ENCODE measurements around the gene GGCX. TPM values are rescaled to one million over a fixed set of nuclear protein-coding genes. Genes with fewer than 3 reads are reported as not detected.
A peak's percentile ranks its signal among the peaks of the same experiment; 100 is the strongest.

The GGCX gene
- total and polyA plus RNA-seq, 4 donors = 30.8 to 53.3 (median 37.8) TPM

DNA sequence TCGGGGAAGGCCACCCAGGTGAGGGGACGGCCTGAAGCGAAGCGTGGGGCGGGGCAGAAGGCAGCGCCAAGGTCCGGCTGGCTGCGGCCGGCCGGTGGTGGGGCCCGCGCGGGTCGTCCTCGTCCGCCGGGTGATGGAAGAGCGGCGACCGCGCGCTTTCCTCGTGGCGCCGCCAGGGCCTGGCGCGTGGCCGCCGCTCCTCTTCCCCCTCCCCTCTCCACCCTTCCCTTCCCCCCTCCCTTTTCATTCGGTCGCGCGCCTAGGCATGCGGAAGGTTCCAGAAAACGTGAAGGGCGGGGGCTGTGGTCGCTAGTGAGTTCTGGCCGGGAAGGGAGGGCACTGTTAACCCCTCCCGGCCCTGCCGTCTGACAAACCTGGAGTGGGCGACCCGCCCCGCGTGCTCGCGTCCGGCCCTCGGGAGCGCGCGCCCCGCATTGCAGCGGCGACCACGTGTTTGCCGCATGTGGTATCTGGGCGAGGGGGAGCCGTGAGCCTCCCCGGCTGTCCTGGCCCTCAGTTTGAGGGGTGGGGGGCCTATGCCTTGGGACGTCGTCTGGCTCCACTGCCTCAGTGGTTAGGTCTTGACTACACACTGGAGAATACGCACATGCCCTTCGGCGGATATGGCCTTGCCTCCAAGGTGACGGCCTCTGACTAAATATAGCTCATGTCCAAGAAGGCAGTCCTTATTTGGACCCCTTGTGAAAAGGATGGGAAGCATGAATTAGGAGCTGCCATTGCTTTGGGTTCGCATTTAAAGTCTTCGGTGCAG lies 21.7 kb downstream of the GGCX start:
- Histone ChIP-seq H3K36me3 (ENCODE audit: control insufficient read depth, insufficient read depth, low read length) (peaks cover 13% of the 10 kb centered on the region), H3K9me3 (ENCODE audit: control insufficient read depth, insufficient read depth, low read length) (no peaks in the 10 kb centered on the region), H3K4me3 (ENCODE audit: low read depth, low read length) (peak overlapping the region; percentile 97), H3K27me3 (ENCODE audit: control insufficient read depth, insufficient read depth, low read length) (no peaks in the 10 kb centered on the region), H3K27ac (ENCODE audit: low read depth, low read length) (peak overlapping the region; percentile 100), H3K4me1 (ENCODE audit: control insufficient read depth, insufficient read depth, low read length) (peaks cover 14% of the 10 kb centered on the region)
- DNase-seq (ENCODE audit: low read depth in 4 of 6, low spot score in 6 of 6) = peak in 4 of 6 donors; percentile 60 to 93 (median 82)
- WGBS (ENCODE audit: insufficient coverage) = 0% methylated on average over 60 of the region's 67 CpGs

DNA sequence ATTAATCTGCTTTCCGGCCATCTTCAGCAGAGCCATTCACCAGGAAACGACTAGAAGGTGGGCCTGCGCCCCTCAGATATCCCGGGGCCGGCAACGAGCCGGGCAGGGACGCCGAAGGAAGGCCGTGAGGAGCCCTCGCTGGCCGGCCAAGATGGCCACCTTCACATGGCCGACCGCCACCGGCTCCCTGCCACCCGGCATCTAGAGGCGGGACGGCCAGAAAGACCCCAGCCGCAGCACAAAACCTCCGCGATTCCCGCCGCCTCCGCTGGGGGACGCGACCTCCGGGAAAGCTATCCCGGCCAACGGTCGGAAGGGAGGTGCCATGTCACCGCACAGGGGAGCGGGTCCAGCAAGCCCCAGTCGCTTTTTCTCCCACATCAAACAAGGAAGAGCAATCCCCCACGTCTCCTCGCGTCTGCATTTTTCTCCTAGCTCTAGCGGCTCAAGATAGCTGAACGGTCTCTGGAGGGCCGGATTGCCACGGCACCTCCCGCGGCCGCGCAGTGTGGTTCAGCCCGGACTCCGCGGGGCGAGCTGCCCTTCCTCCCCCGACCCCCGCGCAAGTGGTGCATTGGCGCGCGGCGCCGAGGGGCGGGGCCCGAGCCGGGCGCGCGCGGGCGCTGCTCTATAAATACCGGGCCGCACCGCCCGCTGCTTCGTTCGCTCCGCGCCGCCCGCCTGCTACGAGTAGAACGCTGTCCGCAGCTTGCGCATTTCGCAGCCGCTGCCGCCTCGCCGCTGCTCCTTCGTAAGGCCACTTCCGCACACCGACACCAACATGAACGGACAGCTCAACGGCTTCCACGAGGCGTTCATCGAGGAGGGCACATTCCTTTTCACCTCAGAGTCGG lies 22.6 kb downstream of the GGCX start, which contains the start of gene MAT2A:
MAT2A (plus strand) TSS at position 662 of the 854 bp plus-strand sequence; CDS start at position 782, 120 bp downstream.
- WGBS (ENCODE audit: insufficient coverage) = under 1% methylated on average over 92 of the region's 92 CpGs
- peaks cover 14% of the 10 kb centered on the region for H3K4me1 ChIP-seq (ENCODE audit: control insufficient read depth, insufficient read depth, low read length)
- peak within 1 kb of the TSS; percentile 100 for H3K27ac ChIP-seq (ENCODE audit: low read depth, low read length)

DNA sequence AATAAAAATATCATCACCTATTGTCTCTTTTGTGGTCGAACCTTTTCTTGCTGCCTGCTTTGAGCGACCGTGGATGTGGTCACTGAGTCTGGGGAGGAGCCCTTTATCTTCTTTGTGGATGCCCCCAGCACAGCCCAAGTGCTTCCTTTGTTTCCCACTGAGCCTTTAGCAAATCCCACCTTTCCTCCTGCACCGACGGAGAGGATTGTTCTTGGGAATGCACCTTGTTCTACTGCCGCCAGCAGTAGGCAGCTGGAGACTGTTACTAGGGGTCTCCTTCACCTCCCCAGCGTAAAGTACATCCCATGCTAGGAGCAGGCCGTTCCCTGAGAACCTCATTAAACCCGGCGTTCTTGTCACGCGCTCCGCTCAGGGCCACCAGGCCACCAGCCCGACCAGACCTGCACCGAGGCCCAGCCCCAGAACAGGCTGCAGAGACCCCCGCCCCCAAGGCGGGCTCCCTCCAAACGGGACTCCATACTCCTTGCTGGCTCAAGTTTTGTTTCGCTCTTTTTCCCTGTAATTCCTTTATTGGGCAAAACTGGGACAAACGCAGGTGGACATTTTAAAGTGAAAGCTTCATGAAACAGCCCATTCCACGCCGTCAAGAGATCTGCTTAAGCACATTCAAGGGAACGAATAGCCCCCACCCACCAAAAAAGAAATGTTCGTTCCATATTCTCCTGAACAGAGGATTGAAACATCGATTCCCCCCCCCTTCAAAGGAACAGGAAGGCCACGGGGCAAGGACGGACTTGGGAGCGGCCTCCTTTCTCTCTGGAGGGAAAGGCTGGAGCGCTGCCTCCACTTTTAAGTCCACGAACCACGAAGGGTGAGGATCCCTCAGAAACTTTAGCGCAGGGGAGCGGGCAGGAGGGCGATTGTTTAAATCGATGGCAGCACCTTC lies 23.4 kb downstream of the GGCX start:
- Histone ChIP-seq H3K4me1 (ENCODE audit: control insufficient read depth, insufficient read depth, low read length) (peaks cover 14% of the 10 kb centered on the region), H3K27me3 (ENCODE audit: control insufficient read depth, insufficient read depth, low read length) (no peaks in the 10 kb centered on the region), H3K27ac (ENCODE audit: low read depth, low read length) (peak overlapping the region; percentile 100), H3K4me3 (ENCODE audit: low read depth, low read length) (peak overlapping the region; percentile 97), H3K36me3 (ENCODE audit: control insufficient read depth, insufficient read depth, low read length) (peaks cover 9% of the 10 kb centered on the region), H3K9me3 (ENCODE audit: control insufficient read depth, insufficient read depth, low read length) (no peaks in the 10 kb centered on the region)
- peak in 3 of 6 donors; percentile 47 to 87 (median 80) for DNase-seq (ENCODE audit: low read depth in 4 of 6, low spot score in 6 of 6)
- WGBS (ENCODE audit: insufficient coverage) = 1% methylated on average over 32 of the region's 35 CpGs

More for the DNA sequence above, 22.6 kb downstream of the GGCX start, which contains the start of gene MAT2A:
- Histone ChIP-seq H3K36me3 (ENCODE audit: control insufficient read depth, insufficient read depth, low read length) (peaks cover 13% of the 10 kb centered on the region), H3K9me3 (ENCODE audit: control insufficient read depth, insufficient read depth, low read length) (no peaks in the 10 kb centered on the region), H3K4me3 (ENCODE audit: low read depth, low read length) (peak within 1 kb of the TSS; percentile 97), H3K27me3 (ENCODE audit: control insufficient read depth, insufficient read depth, low read length) (no peaks in the 10 kb centered on the region)
- peak; percentile 85 to 98 (median 95) for DNase-seq (ENCODE audit: low read depth in 4 of 6, low spot score in 6 of 6)

DNA sequence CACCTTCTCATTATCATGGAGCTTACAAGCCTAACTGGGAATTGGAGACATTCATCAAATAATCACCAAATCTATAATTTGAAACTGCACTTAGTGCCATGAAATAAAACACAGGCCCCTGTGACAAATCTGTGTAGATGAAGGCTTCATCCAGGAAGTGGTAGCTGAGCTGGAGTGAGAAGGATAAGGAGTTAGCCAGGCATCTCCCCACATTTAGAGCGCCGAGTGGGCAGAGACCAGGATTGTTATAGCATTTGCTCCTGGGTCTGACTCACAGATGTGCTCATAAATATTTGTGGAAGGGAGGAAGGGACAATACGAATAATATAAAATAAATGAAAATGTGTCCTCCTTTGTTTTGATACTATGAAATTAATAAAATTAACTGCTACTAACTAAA lies 24.8 kb downstream of the GGCX start:
- no CpG with 5 or more reads among the region's 3 CpGs for WGBS (ENCODE audit: insufficient coverage)
- Histone ChIP-seq H3K4me3 (ENCODE audit: low read depth, low read length) (no peak overlapping the region), H3K27me3 (ENCODE audit: control insufficient read depth, insufficient read depth, low read length) (no peaks in the 10 kb centered on the region), H3K27ac (ENCODE audit: low read depth, low read length) (no peak overlapping the region), H3K36me3 (ENCODE audit: control insufficient read depth, insufficient read depth, low read length) (peaks cover 4% of the 10 kb centered on the region), H3K9me3 (ENCODE audit: control insufficient read depth, insufficient read depth, low read length) (no peaks in the 10 kb centered on the region), H3K4me1 (ENCODE audit: control insufficient read depth, insufficient read depth, low read length) (peaks cover 14% of the 10 kb centered on the region)
- peak in 1 of 6 donors; percentile 66 for DNase-seq (ENCODE audit: low read depth in 4 of 6, low spot score in 6 of 6)

DNA sequence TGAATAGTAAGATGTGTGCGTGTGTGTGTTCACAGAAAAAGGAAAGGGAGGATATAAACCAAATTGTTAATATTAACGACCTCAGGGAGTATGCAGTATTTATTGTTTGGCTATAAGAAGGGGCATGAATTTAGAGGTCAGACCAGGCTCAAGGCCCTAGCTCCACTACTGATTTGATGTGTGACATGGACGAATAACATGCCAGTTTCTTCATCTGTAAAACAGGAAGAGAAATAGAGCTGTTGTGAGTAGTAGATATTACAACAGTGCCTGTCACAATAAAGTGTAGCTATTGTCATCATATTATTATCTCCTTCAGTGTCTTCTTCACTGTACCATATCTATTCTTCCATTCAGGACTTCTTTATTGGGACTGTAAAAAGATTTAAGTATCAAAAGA lies 26.4 kb downstream of the GGCX start:
- Histone ChIP-seq H3K36me3 (ENCODE audit: control insufficient read depth, insufficient read depth, low read length) (peaks cover 2% of the 10 kb centered on the region), H3K9me3 (ENCODE audit: control insufficient read depth, insufficient read depth, low read length) (no peaks in the 10 kb centered on the region), H3K4me1 (ENCODE audit: control insufficient read depth, insufficient read depth, low read length) (peaks cover 14% of the 10 kb centered on the region), H3K27ac (ENCODE audit: low read depth, low read length) (no peak overlapping the region), H3K4me3 (ENCODE audit: low read depth, low read length) (no peak overlapping the region), H3K27me3 (ENCODE audit: control insufficient read depth, insufficient read depth, low read length) (no peaks in the 10 kb centered on the region)
- DNase-seq (ENCODE audit: low read depth in 4 of 6, low spot score in 6 of 6) = no peak
- WGBS (ENCODE audit: insufficient coverage) = 83% methylated on average over 2 of the region's 3 CpGs

DNA sequence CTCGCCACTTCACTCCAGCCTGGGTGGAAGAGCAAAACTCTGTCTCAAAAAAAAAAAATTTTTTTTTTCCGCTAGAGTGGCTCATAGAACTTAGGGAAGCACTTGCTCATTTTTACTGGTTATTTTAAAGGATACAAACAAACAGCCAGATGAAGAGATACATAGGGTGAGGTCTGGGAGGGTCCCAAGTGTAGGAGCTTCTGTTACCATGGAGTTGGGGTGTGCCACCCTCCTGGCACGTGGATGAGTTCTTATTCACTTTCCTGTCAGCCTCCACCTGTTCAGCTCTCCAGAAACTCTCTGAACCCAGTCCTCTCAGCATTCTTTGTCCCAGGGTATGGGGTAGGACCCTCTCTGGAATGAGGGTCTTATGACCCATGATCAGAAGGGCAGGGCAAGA lies 27.2 kb downstream of the GGCX start:
- H3K36me3 ChIP-seq (ENCODE audit: control insufficient read depth, insufficient read depth, low read length) = no peaks in the 10 kb centered on the region
- peaks cover 14% of the 10 kb centered on the region for H3K4me1 ChIP-seq (ENCODE audit: control insufficient read depth, insufficient read depth, low read length)
- H3K4me3 ChIP-seq (ENCODE audit: low read depth, low read length) = no peak overlapping the region
- no peak overlapping the region for H3K27ac ChIP-seq (ENCODE audit: low read depth, low read length)
- WGBS (ENCODE audit: insufficient coverage) = no CpG with 5 or more reads among the region's 3 CpGs
- H3K27me3 ChIP-seq (ENCODE audit: control insufficient read depth, insufficient read depth, low read length) = no peaks in the 10 kb centered on the region
- DNase-seq (ENCODE audit: low read depth in 4 of 6, low spot score in 6 of 6) = no peak
- no peaks in the 10 kb centered on the region for H3K9me3 ChIP-seq (ENCODE audit: control insufficient read depth, insufficient read depth, low read length)

DNA sequence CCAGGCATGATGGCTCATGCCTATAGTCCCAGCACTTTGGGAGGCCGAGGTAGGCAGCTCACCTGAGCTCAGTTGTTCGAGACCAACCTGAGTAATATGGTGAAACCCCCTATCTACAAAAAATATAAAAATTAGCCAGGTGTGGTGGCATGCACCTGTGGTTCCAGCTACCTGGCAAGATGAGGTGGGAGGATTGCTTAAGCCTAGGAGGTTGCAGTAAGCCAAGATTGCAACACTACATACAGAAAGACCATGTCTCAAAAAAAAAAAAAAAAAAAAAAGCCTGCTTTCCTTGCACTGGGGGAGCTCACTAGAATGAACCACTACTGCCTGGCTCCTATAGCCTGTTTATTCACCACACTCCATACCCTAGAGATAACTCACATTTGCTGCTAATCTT lies 29.7 kb downstream of the GGCX start:
- no peak overlapping the region for H3K27ac ChIP-seq (ENCODE audit: low read depth, low read length)
- H3K27me3 ChIP-seq (ENCODE audit: control insufficient read depth, insufficient read depth, low read length) = no peaks in the 10 kb centered on the region
- H3K4me1 ChIP-seq (ENCODE audit: control insufficient read depth, insufficient read depth, low read length) = peaks cover under 1% of the 10 kb centered on the region
- no peak for DNase-seq (ENCODE audit: low read depth in 4 of 6, low spot score in 6 of 6)
- H3K4me3 ChIP-seq (ENCODE audit: low read depth, low read length) = no peak overlapping the region
- no CpG with 5 or more reads among the region's 2 CpGs for WGBS (ENCODE audit: insufficient coverage)
- H3K36me3 ChIP-seq (ENCODE audit: control insufficient read depth, insufficient read depth, low read length) = no peaks in the 10 kb centered on the region
- no peaks in the 10 kb centered on the region for H3K9me3 ChIP-seq (ENCODE audit: control insufficient read depth, insufficient read depth, low read length)

DNA sequence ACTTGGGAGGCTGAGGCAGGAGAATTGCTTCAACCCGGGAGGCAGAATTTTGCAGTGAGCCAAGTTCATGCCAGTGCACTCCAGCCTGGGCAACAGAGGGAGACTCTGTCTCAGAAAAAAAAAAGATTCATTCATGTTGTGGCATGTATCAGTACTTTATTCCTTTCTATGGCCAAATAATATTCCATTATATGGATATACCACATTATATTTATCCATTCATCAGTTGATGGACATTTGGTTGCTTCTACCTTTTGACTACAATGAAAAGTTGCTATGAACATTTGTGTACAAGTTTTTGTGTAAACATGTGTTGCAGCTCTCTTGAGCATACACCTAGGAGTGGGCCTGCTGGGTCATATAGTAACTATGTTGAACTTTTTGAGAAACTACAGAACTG lies 31.5 kb downstream of the GGCX start:
- peaks cover 14% of the 10 kb centered on the region for H3K4me1 ChIP-seq (ENCODE audit: control insufficient read depth, insufficient read depth, low read length)
- DNase-seq (ENCODE audit: low read depth in 4 of 6, low spot score in 6 of 6) = no peak
- H3K27me3 ChIP-seq (ENCODE audit: control insufficient read depth, insufficient read depth, low read length) = no peaks in the 10 kb centered on the region
- no peak overlapping the region for H3K27ac ChIP-seq (ENCODE audit: low read depth, low read length)
- WGBS (ENCODE audit: insufficient coverage) = 88% methylated on average over 1 of the region's 1 CpG
- H3K36me3 ChIP-seq (ENCODE audit: control insufficient read depth, insufficient read depth, low read length) = no peaks in the 10 kb centered on the region
- H3K9me3 ChIP-seq (ENCODE audit: control insufficient read depth, insufficient read depth, low read length) = no peaks in the 10 kb centered on the region
- no peak overlapping the region for H3K4me3 ChIP-seq (ENCODE audit: low read depth, low read length)

DNA sequence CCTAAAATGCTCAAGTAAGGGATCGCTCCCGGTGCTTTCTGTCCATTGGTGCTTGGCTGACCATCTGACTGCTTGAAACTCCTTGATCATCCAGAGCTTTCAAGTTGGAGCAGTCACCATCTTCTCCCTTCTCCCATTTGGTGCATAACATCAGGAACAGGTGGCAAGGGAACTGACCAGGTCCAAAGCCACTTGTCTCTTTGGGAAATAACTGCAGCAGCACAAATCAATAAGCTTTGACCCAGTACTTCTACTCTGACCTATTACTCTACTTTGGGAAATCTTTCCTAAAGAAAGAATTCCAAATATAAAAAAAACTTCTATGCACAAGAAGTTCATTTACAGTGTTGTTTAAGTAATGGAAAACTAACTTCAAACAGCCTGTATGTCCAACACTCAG lies 32.9 kb downstream of the GGCX start:
- Histone ChIP-seq H3K4me1 (ENCODE audit: control insufficient read depth, insufficient read depth, low read length) (peaks cover 28% of the 10 kb centered on the region), H3K9me3 (ENCODE audit: control insufficient read depth, insufficient read depth, low read length) (no peaks in the 10 kb centered on the region), H3K27ac (ENCODE audit: low read depth, low read length) (no peak overlapping the region), H3K27me3 (ENCODE audit: control insufficient read depth, insufficient read depth, low read length) (no peaks in the 10 kb centered on the region), H3K36me3 (ENCODE audit: control insufficient read depth, insufficient read depth, low read length) (no peaks in the 10 kb centered on the region), H3K4me3 (ENCODE audit: low read depth, low read length) (no peak overlapping the region)
- WGBS (ENCODE audit: insufficient coverage) = 91% methylated on average over 2 of the region's 2 CpGs
- DNase-seq (ENCODE audit: low read depth in 4 of 6, low spot score in 6 of 6) = no peak
